Peyer's patch (tissue), 4 donors: ENCODE results near the gene OBSL1.

Source experiments
- CTCF ChIP-seq, 6 experiments: fragments of 450-650 bp in 4 of 6; fragments of 200-600 bp in 2 of 6; sonication (generic) in 1 of 6; IDR thresholded peaks; one replicate each; pipeline ENCODE4 v1.5.1; 2017 to 2019; ENCODE audit warnings: antibody characterized with exemption in 6 of 6, mild to moderate bottlenecking in 3 of 6, moderate library complexity in 1 of 6
- POLR2A ChIP-seq, 2 donors: fragments of 450-650 bp; IDR thresholded peaks; one replicate each; pipeline ENCODE4 v1.5.1; 2017; ENCODE audit warnings: antibody characterized with exemption in 2 of 2, mild to moderate bottlenecking in 2 of 2, moderate library complexity in 2 of 2

GRCh38 chr2:219509780-219510511 is 61.4 kb downstream of the OBSL1 start:
- TF ChIP-seq CTCF (IDR thresholded peaks at IDR 0.05) (peak; percentile 15 to 60 (median 55)), POLR2A (IDR thresholded peaks at IDR 0.05) (no peak)
